Choroid plexus epithelial cell (primary cell): ENCODE measurements around the gene SHISAL1.

Source experiments
- DNase-seq: peaks from one replicate; pipeline ENCODE4 v3.0.0-alpha.2; 2010; ENCODE audit warnings: low read depth
- H3K4me3 ChIP-seq: 2 replicates; pipeline ENCODE4 v1.5.1; 2011; ENCODE audit warnings: low read depth, mild to moderate bottlenecking, control low read depth, low read length, moderate library complexity
- CTCF ChIP-seq: conservative IDR thresholded peaks from 2 replicates; pipeline ENCODE4 v1.5.1; 2011; ENCODE audit warnings: low read depth, mild to moderate bottlenecking, control low read depth, inconsistent platforms, low read length, moderate library complexity

The SHISAL1 gene

GRCh38 chr22:44212936-44213335 is 99.8 kb downstream of the SHISAL1 start:
- H3K4me3 ChIP-seq, result no peak overlapping the region
- no peak for DNase-seq
- TF ChIP-seq CTCF, result no peak

- H3K4me3 ChIP-seq, result no peak overlapping the region
- no peak for TF ChIP-seq CTCF
- peak; percentile 6 for DNase-seq
Observed at GRCh38 chr22:44211946-44212930, 100.5 kb downstream of the SHISAL1 start.

- no peak for TF ChIP-seq CTCF
- peak; percentile 34 for DNase-seq
- no peak overlapping the region for H3K4me3 ChIP-seq
Observed at GRCh38 chr22:44211256-44211945, 101.3 kb downstream of the SHISAL1 start.

GRCh38 chr22:44210722-44211121 is 102.0 kb downstream of the SHISAL1 start:
- no peak overlapping the region for H3K4me3 ChIP-seq
- no peak for TF ChIP-seq CTCF
- peak; percentile 58 for DNase-seq

- no peak for DNase-seq
- TF ChIP-seq CTCF, result no peak
- H3K4me3 ChIP-seq, result no peak overlapping the region
Observed at GRCh38 chr22:44209343-44209742, 103.4 kb downstream of the SHISAL1 start.

GRCh38 chr22:44207981-44208317 is 104.8 kb downstream of the SHISAL1 start:
- no peak for TF ChIP-seq CTCF
- no peak overlapping the region for H3K4me3 ChIP-seq
- DNase-seq, result no peak
